ENCODE data around the gene MAN1C1.

Gene MAN1C1

DNA sequence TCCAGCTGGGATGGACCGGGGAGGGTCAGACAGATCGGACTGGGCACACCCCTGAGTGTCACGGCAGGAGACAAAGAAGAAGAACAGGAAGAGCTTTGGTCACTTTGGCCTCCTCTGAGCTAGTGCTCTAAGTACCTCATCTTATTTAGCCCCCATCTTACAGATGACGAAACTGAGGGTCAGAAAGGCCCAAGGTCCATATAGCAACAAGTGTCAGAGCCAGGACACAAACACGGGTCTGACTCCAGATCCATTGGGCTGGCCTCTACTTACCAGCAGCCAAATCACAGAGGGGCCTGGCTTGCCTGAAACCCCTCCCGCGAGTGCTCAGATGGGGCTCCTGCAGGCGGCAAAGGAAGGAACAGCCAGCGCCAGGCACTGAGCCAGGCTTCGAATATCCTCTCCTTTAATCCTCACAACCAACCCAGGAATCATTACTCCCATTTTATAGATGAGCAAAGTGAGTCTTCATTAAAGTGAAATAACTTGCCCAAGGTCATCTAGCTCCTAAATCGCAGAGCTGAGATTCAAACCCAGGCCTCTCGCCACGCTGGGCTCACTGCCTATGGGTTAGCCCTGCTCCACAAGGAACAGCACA is 157.7 kb downstream of the MAN1C1 start:
- DNase-seq, result no peak

DNA sequence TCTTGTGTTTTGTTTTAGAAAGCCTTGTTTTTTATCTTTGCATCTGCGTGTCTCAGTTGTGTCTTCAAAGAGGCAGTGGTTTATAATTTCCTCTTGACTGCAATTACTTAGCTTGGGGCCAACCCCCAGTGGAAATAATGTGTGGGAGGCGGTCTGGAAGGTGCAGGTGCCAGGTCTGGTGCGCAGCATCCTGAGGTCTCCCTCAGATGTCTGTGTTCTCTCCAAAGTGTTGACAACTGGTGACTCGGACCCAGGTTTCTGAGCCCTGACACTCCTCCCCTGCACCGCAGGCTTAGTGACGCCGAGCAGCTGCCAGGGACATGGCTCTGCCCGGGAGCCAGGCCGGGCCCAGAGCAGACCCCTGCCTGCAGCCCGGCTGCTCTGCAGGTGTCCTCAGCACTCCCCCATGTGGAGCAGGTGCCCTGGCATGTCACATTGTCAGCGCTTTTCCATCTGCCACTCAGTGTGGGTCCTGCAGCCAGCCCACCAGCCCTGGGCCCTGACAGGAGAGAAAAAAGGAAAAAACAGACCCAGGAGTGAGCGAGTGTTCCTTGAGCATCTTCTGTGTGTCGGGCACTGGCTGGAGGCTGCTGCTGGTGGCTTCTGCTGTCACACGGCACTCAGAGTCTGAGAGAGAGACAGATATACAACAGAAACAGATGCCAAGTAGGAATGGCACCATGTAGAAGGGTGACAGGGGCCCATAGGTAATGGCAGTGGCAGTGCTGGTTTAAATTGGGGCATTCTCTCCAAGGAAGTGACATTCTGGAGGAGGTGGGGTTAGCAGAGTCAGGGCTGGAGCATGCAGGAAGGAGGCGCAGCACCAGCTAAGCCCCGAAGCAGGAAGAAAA is 158.6 kb downstream of the MAN1C1 start:
- DNase-seq, result no peak

DNA sequence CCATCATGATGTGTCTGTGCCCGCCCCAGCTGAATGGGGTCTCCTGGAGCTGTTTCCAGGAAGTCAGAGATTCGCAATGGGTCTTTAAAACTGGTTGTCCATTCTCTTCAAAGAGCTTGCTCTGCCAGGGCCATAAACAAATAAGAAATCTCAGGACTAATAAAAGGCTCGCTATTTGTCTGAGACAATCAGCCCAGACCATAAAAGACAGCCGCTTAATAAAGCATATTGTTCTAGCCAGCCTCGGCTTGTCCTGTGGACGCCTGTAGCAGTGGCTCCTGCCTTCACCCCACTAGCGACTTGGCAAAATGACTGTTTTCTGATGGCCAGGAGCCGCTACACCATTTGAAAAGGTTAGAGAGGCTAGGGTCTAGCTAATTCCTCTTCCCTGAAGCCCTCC is 162.8 kb downstream of the MAN1C1 start:
- DNase-seq, result no peak

DNA sequence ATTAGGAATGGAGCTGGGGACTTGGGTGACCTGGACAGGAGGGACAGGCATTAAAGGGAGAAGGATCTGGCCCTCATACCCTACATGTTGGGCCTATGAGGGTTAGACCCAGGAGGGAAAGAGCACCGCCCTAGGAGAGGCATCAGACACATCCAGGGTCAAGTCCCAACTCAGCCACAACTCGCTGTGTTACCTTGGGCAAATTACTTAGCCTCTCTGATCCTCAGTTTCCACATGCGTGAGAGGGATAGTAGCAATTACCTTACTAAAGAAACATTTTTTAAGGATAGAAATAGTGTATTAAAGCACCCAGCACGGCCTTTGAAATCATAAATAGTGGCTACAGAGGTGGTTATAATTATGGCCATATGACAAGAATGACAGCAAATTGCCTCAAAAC is 163.3 kb downstream of the MAN1C1 start:
- no peak for DNase-seq

DNA sequence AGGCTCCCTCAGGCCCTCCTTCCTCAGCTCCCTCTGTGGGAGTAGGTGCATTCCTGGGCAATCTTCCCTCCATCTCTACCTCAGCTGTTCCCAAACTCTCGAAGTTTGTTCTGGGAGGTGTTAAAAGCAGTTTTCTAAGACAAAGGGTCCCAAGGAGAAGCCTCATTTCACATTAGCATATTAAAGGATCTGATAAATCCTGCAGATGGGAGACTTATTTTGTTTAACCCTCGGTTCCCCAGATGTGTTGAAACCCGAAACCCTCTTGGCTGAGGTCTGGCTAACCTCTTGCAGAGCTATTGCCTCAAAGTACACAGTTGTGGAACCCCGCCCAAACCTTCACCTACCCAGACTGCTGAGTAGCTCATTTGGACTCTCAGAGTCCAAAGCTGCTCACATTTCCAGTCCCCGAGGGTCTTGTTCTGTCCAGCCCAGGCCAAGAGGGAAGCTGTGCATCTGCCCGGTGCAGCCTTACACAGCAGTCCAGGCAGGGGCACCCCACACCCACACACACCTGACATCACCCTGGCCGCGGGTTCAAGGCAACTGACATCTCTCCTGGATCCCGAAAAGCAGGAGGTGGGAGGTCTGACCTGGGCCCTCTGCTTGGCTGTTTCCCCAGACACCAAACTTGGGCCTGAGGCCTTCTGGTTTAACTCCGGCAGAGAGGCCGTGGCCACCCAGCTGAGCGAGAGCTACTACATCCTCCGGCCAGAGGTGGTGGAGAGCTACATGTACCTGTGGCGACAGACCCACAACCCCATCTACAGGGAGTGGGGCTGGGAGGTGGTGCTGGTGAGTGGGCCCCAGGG is 163.9 kb downstream of the MAN1C1 start:
- DNase-seq, result no peak

DNA sequence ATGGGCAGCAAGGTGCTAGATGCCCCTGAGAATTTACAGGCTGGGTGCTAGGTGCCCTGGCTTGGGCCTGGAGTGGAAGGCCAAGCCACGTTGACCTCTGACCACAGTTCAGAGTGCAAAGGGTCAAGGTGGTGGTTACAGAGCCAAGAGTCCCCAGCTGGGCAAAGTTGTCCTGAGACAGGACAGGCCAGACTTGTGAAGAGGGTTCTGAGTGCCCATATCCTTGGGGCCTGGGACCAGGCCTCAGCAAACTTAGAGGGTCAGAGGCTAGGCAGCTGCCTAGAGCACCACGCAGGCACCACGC is 164.5 kb downstream of the MAN1C1 start:
- DNase-seq, result no peak

DNA sequence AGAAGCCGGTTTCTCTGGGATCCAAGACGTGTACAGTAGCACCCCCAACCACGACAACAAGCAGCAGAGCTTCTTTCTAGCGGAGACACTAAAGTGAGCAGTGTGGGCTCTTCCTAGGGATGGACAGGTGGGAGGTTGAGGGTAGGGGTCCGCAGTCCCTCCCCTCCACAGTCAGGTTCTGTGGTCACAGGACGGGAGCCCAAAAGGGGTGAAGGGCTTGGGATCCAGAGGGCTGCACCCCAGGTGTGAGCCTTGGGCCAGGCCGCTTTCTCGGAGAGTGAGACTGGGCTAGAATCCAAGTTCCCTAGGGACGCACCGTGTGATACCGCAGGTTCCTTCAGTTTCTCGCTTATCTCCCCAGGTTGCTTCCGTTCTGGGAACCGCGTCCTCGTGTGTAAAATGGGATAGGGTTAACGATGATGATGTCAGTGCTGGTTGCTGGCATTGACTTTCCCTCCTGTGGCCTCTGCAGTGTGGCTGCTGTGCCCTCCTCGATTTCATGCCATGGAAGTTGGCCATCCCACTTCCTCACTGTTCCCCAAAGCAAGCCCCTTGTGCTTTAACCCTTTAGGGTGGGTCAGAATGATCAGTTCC is 166.1 kb downstream of the MAN1C1 start:
- DNase-seq, result no peak

DNA sequence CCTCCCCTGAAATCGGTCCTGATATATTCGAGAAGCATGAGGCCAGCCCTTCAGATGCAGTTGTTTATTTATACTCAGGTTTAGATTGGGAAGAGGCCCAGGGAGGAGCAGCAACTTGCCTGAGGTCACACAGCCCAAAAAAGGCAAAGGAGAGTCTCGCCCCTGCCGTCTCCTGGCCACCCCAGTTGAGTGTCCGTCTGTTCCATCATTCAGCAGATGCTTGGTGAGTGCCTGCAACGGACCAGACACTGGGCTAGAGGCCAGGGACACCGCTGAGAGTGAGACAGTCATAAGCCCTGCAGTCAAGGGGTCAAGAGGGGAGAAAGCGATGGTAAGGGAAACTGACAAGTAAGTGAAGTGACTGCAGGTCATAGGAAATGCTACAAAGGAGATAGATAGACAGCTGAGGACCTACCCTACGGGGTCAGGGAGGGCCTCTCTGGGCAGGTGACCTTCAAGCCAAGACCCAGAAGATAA is 168.0 kb downstream of the MAN1C1 start:
- DNase-seq, result no peak

DNA sequence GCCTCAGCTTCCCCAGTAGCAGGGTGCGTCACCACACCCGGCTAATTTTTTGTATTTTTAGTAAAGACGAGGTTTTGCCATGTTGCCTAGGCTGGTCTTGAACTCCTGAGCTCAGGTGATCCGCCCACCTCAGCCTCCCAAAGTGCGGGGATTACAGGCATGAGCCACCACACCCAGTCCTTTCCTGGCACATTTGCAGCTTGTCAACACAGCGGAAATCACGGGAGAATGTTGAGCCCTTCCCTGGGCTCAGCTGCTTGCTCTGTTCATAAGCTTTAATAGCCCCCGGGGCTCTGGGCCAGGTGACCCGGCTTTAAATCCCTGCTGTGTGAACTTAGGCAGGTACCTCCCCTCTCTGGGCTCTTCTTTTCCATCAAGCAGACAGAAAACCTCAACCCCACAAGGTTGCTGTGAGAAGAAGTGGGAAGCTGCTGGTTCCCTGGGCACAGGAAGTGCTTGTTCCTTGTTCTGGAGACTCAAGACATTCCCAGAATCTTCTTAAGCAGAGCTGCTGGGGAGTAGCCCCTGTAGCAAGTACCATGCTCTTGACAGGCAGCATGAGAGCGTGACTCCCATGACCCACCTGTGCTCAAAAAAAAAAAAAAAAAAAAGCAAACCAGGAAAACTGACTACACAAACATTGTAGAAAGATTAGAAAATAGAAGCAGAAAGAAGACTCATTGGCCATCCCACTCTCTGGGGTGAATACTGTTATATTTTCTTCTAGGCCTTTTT is 168.9 kb downstream of the MAN1C1 start:
- no peak for DNase-seq

DNA sequence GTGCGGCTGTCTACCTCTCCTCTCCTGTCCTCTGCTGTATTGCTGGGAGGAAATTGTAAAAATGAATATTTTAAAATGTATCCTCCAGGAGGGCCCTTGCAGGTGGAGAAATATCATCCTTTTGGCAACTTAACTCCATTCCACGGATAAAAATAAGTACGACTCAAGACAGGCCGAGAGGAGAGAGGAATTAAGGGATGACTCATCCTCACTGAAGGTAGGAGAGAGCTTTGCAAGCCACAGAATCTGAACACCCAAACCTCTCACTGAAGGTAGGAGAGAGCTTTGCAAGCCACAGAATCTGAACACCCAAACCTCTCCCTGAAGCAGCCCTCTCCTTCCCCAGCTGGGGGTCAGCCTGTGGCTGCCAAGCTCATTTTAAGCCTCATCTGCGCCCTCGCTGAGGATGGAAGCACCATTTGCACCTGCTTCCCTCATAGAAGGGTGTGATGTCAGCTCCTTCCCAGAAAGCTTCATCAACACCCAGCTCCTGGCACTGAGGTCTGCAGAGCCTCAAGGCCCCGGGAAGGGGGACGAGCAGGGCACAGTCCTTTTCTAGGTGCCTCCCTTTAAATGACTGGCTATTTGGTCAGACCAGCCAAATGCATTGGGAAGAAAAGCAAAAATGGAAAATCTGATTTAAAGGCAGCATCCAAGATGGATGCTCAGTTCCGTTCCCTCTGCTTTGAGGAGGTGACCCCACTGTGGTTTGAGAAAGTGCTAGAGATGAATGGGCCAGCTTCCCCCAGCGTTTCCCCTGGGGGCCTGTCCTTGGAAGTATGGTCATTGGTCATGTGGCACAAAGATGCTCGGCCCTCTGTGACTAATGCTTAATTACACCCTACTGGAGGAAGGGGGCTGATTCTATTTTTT is 170.5 kb downstream of the MAN1C1 start:
- peak in 5 of 56 donors; percentile 15 to 45 (median 30) for DNase-seq

DNA sequence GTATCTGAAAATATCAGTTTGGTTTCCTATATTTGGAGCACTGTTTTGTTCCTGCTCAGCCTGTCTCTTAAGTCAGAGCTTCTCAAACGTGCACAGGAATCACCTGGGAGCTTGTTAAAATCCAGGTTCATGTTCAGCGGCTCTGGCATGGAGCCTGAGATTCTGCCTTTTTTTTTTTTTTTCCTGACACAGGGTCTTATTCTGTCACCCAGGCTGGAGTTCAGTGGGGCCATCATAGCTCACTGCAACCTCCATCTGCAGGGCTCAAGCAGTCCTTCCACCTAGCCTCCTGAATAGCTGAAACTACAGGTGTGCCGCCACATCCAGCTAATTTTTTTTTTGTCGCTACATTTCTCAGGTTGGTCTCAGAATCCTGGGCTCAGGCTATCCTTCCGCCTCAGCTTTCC is 171.2 kb downstream of the MAN1C1 start:
- DNase-seq, result peak in 2 of 56 donors; percentile 19 to 24

DNA sequence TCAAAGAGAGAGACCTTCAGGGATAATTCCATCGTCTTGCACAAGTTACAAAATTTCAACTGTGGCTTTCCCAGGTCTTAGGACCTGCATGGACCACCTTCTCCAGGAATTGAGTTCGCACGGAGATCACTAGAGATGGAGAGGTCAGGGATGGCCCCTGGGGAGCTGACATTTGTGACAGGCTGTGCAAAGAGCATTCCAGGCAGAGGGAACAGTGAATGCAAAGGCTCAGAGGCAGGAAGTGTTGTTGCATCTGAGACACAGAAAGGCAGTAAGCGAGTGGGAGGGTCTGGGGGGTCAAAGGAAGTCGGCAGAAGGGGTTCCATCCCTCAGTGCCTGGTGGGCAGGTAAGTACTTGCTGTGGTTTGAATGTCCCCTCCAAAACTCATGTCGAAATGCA is 173.9 kb downstream of the MAN1C1 start:
- no peak for DNase-seq

DNA sequence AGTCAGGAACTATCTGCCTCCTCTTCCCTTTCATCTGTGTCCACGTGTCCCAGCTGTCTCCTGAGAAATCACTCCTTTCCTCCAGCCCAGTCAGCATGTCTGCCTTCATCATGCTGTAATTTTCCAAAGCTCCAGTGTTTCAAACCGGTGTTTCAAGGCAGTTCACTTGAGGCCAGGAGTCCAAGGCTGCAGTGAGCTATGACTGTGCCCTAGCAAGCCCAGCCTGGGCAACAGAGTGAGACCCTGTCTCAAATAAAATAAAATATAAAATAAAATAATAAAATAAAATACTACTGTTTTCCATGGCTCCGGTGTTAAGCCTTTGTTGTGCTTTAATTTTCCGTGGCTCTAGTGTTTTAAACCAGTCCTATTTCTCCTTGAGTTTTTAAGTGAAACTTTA is 175.5 kb downstream of the MAN1C1 start:
- no peak for DNase-seq

DNA sequence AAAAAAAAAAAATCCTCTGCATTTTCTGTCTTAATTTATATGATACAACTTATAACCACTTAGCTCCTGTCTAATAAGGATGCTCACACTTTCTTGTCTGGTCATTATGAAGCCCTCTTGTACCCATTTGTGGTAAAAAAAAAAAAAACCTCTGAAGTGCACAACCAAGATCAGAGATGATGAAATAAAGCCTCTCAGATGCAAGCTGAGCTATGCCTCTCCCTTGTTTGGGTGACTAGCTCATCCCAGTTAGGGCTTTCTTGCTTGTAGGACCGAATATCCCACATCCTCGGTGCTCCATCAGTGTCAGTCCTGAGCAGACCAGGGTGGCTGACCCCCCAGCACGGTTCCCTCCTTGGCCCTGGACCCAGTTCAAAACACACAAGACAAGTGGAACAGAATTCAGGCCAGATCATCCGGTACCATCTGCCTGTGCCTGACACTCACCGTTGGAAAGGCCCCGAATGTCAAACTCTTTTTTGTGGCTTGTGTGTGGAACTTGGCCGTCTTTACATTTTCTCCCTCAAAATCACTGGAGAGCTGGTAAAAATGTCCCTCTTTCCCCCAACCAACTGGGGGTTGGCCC is 177.1 kb downstream of the MAN1C1 start:
- no peak for DNase-seq

DNA sequence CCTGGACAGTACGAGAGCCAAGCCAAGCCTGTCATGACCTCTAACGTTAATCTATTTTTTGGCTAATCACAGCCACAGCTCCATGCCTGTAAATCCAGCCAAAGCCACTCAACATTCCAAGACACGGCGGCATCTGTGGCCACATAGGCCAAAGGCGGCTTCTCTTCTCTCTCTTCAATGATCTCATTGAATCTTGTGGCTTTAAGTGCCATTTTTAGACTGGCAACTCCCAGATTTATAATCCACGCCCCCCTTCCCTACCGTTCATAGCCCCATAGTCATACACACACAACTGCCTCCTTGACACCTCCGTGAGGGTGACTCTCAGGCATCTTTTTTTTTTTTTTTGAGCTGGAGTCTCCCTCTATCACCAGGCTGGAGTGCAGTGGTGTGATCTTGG is 177.7 kb downstream of the MAN1C1 start:
- no peak for DNase-seq

DNA sequence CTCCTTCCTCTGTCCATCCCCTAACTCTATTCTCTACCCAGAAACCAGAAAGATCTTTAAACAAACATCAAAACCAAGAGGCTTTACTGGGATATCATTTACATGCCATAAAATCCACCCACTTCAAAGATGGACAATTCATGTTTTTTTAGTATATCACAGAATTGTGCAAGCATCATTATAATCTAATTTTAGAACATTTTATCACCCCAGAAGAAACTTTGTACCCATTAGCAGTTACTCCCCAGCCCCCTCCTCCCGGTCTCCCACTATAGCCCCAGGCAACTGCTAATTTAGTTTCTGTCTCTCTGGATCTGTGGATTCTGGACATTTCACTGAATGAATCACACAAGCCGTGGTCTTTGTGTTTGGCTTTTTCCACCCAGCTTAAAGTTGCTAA is 178.6 kb downstream of the MAN1C1 start:
- DNase-seq, result no peak

DNA sequence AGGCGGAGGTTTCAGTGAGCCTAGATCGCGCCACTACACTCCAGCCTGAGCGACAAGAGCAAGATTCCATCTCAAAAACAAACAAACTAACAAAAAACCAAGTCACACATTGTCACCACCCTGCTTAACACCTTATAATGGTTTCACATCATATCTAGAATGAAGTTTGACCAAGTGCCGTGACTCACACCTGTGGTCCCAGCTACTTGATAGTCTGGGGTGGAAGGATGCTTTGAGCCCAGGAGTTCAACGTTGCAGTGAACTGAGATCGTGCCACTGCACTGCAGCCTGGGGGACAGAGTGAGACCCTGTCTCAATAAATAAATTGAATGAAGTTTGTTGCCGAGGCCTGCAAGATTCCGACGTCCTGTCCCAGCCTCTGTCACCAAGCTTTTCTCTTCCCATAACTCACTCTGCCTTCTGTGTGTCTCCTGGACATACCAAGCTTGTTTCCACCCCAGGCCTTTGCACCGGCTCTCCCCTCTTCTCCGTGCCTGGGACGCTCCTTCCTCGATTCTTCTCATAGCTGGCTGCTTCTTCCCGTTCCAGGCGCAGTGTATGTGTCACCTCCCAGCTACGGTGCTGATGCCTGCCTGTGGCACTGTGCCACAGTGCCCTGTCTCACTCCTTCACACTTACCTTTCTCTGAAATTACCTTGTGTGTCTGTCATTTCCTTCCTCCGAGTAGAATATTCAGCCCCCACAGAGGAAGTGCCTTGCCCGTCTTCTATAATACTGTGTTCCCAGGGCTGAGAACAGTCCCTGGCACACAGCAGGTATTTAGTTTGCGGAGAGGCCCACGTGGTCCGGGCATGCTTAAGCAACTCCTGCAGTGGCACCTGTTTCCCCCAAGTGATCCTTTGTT is 179.6 kb downstream of the MAN1C1 start:
- DNase-seq, result peak in 32 of 56 donors; percentile 25 to 88 (median 62)

DNA sequence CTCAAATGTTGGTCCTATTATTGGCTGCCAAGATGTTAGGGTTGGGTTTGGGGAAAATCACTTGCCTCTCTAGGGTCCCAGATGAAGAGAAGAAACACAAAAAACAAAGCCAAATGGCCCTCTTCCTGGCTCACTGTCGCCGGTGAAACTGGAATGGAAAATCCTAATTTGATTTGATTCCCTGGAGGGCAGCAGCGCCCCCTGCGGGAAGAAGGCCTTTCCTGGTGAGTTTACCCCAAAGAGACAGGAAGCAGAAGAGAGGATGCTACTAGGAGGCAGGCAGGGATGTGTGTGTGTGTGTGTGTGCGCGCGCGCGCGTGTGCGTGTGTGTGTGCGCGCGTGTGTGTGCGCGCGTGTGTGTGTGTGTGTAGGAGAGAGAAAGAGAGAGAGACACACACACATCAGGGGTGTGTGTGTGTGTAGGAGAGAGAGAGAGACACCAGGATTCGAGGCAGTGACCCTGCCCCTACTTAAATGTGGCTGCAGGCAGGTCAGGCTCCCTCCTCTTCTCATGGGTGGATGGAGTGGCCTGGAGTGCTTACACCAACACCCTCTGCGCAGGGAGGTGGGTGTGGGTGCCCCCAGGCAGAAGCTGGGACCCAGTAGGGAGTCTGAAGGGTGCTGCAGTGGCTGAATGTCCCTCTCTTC is 180.3 kb downstream of the MAN1C1 start:
- DNase-seq, result peak in 52 of 56 donors; percentile 10 to 90 (median 64)
